LHCN-M2 (cell line): ENCODE measurements around the gene ATRNL1. TPM values are rescaled to one million over a fixed set of nuclear protein-coding genes. Genes with fewer than 3 reads are reported as not detected.

Source experiments
- DNase-seq: peaks from one replicate; pipeline ENCODE4 v3.0.0-alpha.2; 2012; ENCODE audit warnings: low read depth
- total RNA-seq: library from RNA; depleted of rRNA; stranded (reverse); fragments of >200 nt; gene quantifications from 2 replicates; pipeline ENCODE4 v1.2.3, GENCODE V29; 2014

Gene ATRNL1
- total RNA-seq, 1 experiment from 2014 or later, result 13.1 TPM

DNA sequence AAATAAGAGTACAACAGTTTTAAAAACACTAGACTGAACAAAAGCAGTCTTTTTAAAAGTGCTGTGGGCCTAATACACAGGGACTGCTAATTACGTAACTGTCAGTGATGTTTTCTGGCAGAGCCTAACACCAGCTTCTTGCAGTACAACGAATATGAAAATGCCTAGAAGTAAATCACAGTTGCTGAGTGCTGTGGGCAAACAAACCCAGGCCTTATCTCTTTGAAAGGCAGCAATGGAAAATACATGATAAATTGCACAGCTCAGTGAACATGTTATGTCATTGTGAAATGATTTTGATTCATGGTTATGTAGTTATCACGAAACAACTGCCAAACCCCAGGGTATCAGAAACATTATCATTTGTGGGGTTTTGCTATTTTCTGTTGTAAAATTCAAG is 751.4 kb downstream of the ATRNL1 start:
- DNase-seq, result no peak

DNA sequence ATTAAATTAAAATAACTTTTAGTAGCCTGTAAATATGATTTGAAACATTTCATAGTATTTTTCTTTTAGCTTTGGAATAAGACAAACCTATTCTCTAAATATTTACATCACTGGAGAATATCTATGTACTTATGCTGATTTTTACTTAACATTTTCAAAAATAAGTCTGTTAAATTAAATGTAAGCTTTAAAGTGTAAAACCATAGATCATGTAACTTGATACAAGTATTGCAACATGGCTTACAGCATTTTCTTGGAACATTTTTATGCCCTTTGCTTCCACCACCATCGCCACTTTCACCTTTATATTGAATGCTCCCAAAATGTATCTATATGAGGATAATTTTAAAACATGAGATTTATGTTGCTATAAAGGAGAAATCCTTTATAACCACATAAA is 752.8 kb downstream of the ATRNL1 start:
- no peak for DNase-seq

DNA sequence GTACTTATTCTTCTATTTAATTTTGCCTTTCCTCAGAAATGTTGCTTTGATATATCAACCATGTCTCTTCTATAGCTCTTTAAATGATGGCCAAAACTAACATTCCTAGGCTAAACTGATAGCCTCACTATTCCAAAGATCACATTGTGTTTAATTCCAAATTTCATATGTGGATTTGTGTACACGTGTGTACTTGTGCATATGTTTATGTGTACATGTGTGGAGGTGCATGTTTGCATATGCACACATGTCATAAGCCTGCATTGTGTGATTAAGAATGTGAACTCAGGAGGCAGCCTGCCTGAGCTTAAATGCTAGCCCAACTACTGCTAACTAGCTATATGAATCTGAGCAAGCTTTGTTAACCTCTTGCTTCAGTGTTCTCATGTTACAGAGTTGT is 753.4 kb downstream of the ATRNL1 start:
- DNase-seq, result no peak

DNA sequence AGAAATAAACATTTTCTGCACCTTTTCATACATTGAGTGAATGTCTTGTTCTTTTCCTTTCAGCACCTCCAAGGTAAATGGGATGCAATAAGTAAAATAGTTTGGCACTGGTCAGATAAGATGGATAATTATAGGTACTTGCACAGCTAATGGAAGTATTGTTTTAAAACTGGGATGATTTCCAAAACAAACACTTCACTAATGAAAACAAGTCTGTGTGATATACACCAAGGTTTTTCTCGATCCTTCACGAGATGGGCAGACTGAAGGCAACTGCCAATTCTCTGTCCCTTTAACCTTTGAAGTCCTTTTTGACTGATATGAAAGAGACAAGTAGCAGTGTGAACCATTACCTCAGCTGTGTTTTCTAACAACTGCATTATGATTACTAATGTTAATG is 756.0 kb downstream of the ATRNL1 start:
- no peak for DNase-seq

DNA sequence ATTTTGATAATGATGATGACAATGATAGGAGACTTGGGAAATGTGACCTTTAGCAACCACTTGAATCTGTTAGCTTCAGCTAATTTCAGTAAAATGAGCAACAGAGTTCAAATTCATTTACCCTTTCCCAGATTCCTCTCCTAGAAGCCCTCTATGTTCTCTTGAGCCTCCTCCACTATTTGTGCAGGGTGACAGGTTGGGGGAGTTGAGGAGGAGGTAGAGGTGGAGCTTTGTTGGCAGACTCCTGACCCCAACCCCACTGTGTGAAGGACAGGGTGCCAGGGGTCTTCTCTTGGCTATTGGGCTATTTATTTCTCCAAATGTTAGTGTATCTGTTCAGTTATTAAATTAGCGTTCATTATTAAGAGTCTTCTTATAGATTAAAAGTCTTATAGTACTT is 757.5 kb downstream of the ATRNL1 start:
- DNase-seq, result no peak

DNA sequence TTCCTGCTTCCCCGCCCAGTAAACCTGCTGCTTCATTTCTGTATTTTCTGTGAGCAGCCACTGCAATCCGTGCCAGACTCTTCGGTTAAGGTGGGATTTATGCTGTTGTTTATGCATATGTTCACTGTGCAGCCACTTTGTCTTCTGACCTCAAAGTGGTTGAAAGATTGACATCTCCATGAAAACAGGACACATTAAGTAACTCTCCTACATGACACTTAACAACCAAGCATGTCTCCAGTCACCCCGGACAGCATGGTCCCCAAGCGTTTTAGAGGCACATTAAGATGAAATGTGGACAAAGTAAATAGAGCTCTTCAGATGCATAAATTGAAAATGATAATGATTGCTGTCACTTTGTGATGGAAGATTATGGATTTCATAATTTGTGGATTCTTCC is 758.5 kb downstream of the ATRNL1 start:
- DNase-seq, result no peak

DNA sequence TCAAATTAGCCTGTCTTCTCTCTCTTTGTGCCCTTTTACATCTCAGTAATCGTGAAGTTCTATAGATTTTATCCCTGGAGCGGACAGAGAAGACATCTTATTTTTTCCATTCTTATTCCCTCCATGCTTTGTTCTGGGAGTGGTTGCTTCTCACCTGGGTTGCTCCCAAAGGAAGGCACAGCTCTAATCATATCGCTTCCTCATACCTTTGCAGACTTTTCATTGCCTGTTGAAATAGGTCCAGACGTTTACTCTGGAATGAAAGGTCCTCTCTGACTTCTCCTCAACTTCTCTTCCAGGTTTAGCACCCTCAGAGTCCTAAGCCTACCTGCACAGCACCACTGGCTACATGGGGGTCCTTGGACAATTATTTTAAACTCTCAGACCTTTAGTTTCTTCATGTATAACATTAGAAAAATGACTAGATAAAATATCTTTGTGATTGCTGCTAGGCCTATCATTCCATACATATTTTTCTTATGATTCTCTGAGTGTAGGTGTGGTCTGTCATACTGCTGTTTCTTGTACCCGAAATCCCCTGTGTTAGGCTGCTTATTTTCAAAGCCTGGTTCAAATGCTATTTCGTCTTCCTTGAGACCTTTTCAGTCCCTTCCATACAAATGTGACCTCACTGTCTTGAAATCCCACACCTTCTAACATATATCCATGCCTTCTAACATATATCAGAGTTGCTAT is 761.7 kb downstream of the ATRNL1 start:
- no peak for DNase-seq

- no peak for DNase-seq
These were observed 763.4 kb downstream of the ATRNL1 start for GRCh38 chr10:115856580-115856979.

GRCh38 chr10:115857856-115858255 is 764.7 kb downstream of the ATRNL1 start:
- DNase-seq, result peak; percentile 41

DNA sequence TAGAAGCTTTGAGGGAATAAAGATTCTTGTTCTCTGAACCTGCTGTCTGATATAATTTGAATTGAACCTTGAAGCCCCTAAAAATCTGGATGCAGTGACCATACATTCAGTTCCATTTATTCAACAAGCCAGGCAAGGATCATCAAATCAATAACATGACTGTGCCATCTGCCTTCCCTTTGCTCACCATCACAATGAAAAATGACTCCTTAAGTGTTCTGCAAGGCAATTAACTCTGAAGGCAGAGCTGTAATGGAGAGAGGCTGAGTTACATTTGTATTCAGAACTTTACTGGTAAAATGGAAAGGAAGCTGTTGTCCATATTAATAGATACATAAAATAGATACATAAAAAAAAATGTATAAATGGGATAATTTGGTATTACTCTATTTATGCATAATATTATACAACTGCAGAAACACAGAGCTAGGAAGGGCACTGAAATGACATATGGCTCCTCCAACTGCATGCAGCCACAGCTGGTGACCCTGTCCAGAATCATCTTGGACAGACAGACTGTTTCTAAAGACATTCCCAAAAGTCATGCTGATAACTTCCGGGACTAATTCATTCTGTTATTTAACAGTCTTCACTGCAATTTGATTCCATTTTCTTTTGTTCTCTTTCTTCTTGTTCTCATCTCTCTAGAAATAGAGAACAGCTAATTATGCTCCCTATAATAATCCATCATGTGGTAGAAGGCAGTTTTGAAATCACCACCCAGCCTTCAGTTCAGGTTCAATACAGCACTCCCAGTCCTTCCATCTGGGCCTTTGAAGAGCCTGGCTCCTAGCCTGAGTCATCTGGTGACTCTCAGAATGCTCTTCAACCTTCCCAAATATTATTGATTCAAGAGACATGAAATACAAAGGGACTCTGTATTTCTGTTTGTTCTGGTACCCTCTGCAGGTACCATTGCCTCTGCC is 767.3 kb downstream of the ATRNL1 start:
- DNase-seq, result no peak

DNA sequence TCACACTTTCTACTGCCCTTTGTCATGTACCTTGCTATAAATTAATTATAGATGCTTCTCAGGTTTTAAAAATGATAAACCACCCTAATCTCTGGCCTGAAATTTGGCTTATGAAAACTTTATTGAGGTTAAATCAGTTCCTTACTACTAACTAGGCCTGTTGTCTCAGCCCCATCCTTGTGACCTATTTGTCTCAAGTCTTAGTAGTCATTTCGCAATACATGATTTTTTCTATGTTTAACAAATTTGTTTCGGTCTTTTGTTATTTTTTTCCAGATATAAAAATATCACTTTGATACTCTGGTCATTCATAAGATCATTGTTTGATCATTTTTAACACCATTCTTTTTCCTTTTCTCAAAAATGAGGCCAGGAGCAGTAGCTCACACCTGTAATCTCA is 768.3 kb downstream of the ATRNL1 start:
- DNase-seq, result no peak

- DNase-seq, result peak; percentile 71
These were observed 768.7 kb downstream of the ATRNL1 start for GRCh38 chr10:115861864-115862263.

GRCh38 chr10:115866174-115866573 is 773.0 kb downstream of the ATRNL1 start:
- DNase-seq, result no peak

- no peak for DNase-seq
These were observed 773.5 kb downstream of the ATRNL1 start for GRCh38 chr10:115866691-115867090.

DNA sequence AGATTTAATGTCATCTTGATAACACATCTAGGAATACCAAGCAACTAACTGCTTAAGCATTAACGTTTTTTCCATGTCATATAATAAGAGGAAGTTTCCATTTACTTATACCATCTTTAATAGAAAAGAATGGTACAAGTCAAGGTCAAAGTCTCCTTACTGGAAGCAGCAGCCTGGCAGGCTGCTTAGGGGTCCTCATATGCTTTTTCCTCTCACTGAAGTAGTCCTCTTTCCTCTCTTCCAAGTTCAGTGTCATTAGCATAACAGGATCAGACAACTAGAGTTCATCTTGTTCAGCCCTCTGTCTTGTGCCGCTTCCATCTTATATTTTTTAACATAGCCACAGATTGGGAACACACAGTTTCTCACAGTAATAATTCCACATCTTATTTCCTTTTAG is 774.1 kb downstream of the ATRNL1 start:
- DNase-seq, result no peak

DNA sequence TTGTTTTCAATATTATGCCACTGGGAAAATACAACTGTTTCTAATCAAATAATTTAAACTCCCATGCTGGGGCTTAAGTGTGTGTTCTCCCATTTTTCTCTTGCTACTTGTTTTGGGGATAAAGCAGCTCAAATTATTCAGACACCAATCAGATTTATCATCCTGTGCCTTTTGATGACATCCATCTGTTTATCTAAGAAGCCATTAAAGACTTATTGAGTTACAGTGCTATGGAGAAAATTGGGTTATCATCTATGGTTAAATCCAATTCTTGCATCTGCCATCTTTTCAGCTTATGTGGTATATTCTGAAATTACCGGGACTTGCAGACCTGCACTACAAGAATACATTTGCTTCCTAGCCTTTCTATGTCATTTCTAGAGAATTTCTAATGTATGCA is 778.7 kb downstream of the ATRNL1 start:
- no peak for DNase-seq

DNA sequence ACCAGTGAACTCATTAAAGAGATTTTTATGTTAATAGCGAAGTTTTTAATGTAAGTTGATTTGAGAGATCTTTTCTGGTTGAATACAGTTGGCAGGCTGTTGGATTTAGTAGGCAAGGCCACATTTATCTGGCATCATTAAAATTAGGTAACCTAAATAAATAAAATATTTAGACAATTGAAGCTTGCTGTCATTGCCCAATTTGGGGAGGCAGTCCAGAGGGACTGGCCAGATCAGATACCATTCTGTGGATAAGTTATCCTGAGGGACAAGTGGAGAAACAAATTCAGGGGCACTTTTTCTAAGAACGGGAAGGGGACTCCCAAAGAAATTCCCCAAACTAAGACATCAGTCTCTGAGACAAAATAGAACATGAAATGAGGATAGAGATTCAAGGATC is 782.0 kb downstream of the ATRNL1 start:
- no peak for DNase-seq

DNA sequence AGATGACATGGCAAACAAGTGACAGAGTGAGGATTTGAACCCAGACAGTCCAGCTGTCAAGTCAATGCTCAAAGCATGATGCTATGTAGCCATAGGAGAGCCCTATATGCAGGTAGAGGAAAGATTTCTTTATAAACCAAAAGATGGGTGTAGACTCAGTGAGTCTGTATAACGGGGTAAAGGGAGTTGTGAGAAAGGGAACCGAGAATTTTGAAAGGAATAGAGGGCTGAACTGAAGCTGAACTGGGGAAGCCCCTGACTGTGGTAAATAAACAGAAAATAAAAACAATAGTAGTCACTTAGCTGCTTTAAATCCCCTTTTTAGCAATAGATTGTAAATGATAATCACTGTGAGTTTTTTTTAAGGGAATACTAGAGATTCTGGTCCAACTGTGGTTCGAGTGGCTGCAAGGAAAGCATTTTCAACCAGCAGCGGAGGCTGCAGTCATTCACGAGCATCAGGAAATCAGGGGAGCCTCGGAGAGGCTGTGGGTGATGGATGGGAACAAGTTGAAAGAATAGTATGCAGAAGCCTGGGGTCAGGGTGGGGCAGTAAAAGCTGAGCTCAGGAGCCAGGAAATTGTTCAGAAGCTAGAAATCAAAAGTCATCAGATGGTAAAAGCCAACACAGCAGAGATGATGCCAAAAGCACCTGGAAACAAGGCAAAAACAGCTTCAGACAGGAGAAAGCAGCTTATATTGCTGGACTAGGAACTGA is 786.4 kb downstream of the ATRNL1 start:
- no peak for DNase-seq

- no peak for DNase-seq
These were observed 788.9 kb downstream of the ATRNL1 start for GRCh38 chr10:115882021-115882420.

GRCh38 chr10:115883372-115883771 is 790.2 kb downstream of the ATRNL1 start:
- DNase-seq, result no peak

GRCh38 chr10:115884331-115884730 is 791.2 kb downstream of the ATRNL1 start:
- DNase-seq, result no peak

DNA sequence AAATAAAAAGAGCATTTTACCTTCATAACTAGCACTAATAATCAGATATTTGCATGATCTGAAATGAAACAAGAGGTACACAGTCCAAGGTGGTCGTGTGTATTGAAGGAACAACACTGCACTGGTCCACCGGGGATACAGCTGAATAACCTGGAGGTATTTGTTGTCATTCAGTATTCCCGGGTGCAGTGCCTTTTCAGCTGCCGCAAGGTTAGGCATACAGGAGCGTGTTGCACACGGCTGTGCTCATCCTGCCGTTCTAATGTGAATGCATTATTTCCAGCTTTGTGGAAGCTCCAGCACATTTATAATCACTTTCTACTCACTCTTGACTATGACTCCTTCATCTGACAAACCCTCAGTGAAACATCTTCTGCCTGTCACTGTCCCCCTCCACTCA is 802.0 kb downstream of the ATRNL1 start:
- no peak for DNase-seq
